AG09319 (cell line): ENCODE measurements around the gene MYO7B.
"Not testable (repeated sequence)": the region's sequence is repeated elsewhere in the genome, so short reads cannot be mapped to it uniquely, and the experiment has no call there.

Experiments used
- DNase-seq: peaks from one replicate; pipeline ENCODE4 v3.0.0-alpha.2; 2010; ENCODE audit warnings: low read depth; ENCODE audit errors: extremely low read depth
- CTCF ChIP-seq: IDR thresholded peaks from 2 replicates; pipeline ENCODE4 v1.5.1; 2011; ENCODE audit warnings: low read depth, mild to moderate bottlenecking, inconsistent platforms, low read length, moderate library complexity

The MYO7B gene

GRCh38 chr2:127525691-127526131 lies 9.8 kb upstream of the MYO7B start:
- DNase-seq = peak; percentile 38
- no peak for TF ChIP-seq CTCF

- TF ChIP-seq CTCF = peak; percentile 16
- DNase-seq = peak; percentile 89
Measured at GRCh38 chr2:127526132-127527000, 9.1 kb upstream of the MYO7B start, which contains the start of gene IWS1. Gene IWS1 (minus strand): TSS chr2:127526489. CDS start chr2:127526208, 281 bp downstream.

- no peak for DNase-seq
- no peak for TF ChIP-seq CTCF
Measured at GRCh38 chr2:127527001-127527804, 8.3 kb upstream of the MYO7B start.

GRCh38 chr2:127528487-127528886 lies 7.0 kb upstream of the MYO7B start:
- DNase-seq = no peak

GRCh38 chr2:127529416-127529815 lies 6.1 kb upstream of the MYO7B start:
- not testable (repeated sequence) for DNase-seq

More at GRCh38 chr2:127528487-127528886, 7.0 kb upstream of the MYO7B start:
- no peak for TF ChIP-seq CTCF

- no peak for DNase-seq
- TF ChIP-seq CTCF = no peak
Measured at GRCh38 chr2:127530245-127531140, 5.0 kb upstream of the MYO7B start.

- DNase-seq = no peak
- no peak for TF ChIP-seq CTCF
Measured at GRCh38 chr2:127531221-127531648, 4.2 kb upstream of the MYO7B start.
